Measurements from ENCODE around the gene DYNC1I1. TPM values are rescaled to one million over a fixed set of nuclear protein-coding genes. Genes with fewer than 3 reads are reported as not detected.

DYNC1I1 gene
- total RNA-seq, 1 experiment from 2014 or later, result 3.2 TPM

DNA sequence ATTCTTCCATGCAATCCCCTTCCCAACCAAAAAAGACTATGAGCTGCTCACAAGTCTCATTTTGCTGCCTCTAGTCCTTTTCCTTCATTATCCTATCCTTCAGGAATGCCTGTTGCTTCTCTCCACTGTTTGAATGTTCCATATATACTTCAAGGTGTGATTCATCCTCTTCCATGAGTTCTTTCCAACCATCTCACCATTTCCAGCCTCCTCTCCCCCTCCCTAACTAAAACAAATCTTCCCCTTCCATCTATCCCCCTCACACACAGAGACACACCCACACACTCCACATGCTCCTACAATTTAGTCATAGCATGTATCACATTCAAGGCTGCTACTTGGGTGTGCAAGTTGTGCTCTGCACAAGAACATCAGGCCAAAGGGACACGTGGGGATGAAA, 254.3 kb downstream of the DYNC1I1 start:
- Histone ChIP-seq H4K20me1 (ENCODE audit: control insufficient read depth, insufficient read depth, insufficient read length) (no peaks in the 10 kb centered on the region), H3K23me2 (ENCODE audit: insufficient read length, low read depth, low read length, poor library complexity, severe bottlenecking) (no peaks in the 10 kb centered on the region), H3K23ac (ENCODE audit: insufficient read length, low read depth, low read length) (no peak overlapping the region), H3K56ac (ENCODE audit: insufficient read length, low read depth, low read length) (no peak overlapping the region), H2AK5ac (ENCODE audit: insufficient read length, low read length) (no peak overlapping the region), H2BK20ac (ENCODE audit: low read depth, low read length, poor library complexity, severe bottlenecking) (no peak overlapping the region), H3K4me2 (ENCODE audit: insufficient read depth, insufficient read length, low read length) (no peak overlapping the region), H3K27me3 (ENCODE audit: insufficient read depth, low read length) (no peaks in the 10 kb centered on the region), H3K4me1 (ENCODE audit: insufficient read depth, low read length) (no peaks in the 10 kb centered on the region), H2BK15ac (ENCODE audit: low read depth, low read length) (no peak overlapping the region), H3K14ac (ENCODE audit: insufficient read depth, low read length) (no peak overlapping the region; the same call in 1 of the 2 replicates), H2BK120ac (ENCODE audit: low read depth, low read length, poor library complexity, severe bottlenecking) (no peak overlapping the region), H2AFZ (ENCODE audit: low read length) (no peak overlapping the region), H3K27ac (ENCODE audit: insufficient read length, low read depth, low read length) (no peak overlapping the region), H4K91ac (ENCODE audit: insufficient read length, low read depth, low read length) (no peak overlapping the region), H3T11ph (ENCODE audit: low read length) (no peak overlapping the region), H3K4ac (ENCODE audit: low read depth, low read length) (no peak overlapping the region), H3K79me2 (ENCODE audit: insufficient read depth, low read length) (no peaks in the 10 kb centered on the region), H2BK12ac (ENCODE audit: insufficient read length, low read depth, low read length) (no peak overlapping the region), H2BK5ac (ENCODE audit: insufficient read length, low read length) (no peak overlapping the region), H3K9ac (ENCODE audit: extremely low read depth, insufficient read length, low read length) (no peak overlapping the region), H4K5ac (ENCODE audit: insufficient read length, low read depth, low read length) (no peak overlapping the region), H3K18ac (ENCODE audit: insufficient read length, low read depth, low read length) (no peak overlapping the region), H3K9me3 (ENCODE audit: control insufficient read depth, low read depth, low read length) (no peaks in the 10 kb centered on the region), H3K79me1 (ENCODE audit: insufficient read depth, low read depth, low read length, poor library complexity, severe bottlenecking) (no peaks in the 10 kb centered on the region), H4K8ac (replicated peaks; ENCODE audit: insufficient read length, low read depth, low read length) (no peak overlapping the region)
- H3K36me3 Mint-ChIP-seq (ENCODE audit: insufficient read depth in 1 of 3, low read depth in 3 of 3), result no peaks in the 10 kb centered on the region
- no peaks in the 10 kb centered on the region for H3K9me3 Mint-ChIP-seq
- H3K27me3 Mint-ChIP-seq (ENCODE audit: low read depth), result no peaks in the 10 kb centered on the region; the same call in 1 of the 2 replicates
- no peak overlapping the region for H3K4me3 Mint-ChIP-seq
- WGBS (ENCODE audit: extremely low coverage, insufficient read length, low lambda C conversion rate), result no CpG with 5 or more reads among the region's 1 CpG
- H3K4me1 Mint-ChIP-seq, result no peaks in the 10 kb centered on the region
- H3K27ac Mint-ChIP-seq, result no peak overlapping the region; a peak in 1 of 7 replicates
- no peak for DNase-seq
- TF ChIP-seq, protein P1, sequence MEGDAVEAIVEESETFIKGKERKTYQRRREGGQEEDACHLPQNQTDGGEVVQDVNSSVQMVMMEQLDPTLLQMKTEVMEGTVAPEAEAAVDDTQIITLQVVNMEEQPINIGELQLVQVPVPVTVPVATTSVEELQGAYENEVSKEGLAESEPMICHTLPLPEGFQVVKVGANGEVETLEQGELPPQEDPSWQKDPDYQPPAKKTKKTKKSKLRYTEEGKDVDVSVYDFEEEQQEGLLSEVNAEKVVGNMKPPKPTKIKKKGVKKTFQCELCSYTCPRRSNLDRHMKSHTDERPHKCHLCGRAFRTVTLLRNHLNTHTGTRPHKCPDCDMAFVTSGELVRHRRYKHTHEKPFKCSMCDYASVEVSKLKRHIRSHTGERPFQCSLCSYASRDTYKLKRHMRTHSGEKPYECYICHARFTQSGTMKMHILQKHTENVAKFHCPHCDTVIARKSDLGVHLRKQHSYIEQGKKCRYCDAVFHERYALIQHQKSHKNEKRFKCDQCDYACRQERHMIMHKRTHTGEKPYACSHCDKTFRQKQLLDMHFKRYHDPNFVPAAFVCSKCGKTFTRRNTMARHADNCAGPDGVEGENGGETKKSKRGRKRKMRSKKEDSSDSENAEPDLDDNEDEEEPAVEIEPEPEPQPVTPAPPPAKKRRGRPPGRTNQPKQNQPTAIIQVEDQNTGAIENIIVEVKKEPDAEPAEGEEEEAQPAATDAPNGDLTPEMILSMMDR (conservative IDR thresholded peaks at IDR 0.05), result no peak
